GM19438 (cell line): Measurements from ENCODE around the gene MAML3.
A peak's percentile ranks its signal among the peaks of the same experiment; 100 is the strongest.

Experiments
- ATAC-seq: cut with Tn5 transposase; IDR thresholded peaks from one replicate; pipeline ENCODE4 v1.9.1; 2021; ENCODE audit warnings: low read depth; ENCODE audit not compliant: unreplicated experiment

MAML3 gene

DNA sequence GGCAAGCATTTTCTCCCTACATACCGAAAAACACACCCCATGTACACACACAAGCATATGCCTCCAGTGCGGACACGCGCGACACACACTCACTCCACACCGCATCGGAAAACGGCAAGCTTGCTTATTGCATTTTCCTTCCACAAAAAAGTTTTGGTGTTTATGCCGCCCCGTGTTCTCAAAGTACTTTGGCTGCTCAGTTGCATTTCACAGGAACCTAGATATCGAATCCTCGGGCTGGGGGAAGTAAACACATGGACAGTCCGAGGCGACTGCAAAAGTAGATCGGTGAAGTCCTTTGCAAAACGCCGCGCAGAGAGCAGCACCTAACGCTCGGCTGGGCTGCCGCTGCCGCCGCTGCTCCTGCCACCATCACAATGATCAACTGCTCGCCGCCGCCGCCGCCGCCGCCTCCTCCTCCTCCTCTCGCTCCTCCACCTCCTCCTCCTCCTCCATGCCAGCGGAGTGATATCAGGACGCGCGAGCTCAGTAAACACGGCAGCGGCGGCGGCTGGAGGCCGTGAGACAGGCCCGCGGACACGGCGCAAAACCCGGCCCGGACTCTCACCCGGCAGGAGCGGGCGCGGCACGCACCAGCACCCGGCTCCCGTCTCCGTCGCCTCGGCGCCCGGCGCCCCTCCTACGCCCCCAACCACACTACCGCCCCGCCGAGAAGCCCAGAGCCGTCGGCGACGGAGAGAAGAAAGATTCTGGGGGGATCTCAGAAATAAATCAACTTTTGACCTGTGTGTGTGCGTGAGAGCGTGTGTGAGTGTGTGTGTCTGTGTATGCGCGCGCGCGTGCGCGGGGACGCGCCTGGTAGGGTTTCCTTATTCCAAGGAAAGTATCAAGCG, at the start of gene MAML3:
Gene MAML3, minus strand, starts transcription at position 467 of the 854 bp plus-strand sequence. CDS start 857 bp downstream, outside the sequence.
- peak; percentile 42 for ATAC-seq

GRCh38 chr4:140198942-140199341, 45.0 kb upstream of the MAML3 start:
- ATAC-seq, result no peak

DNA sequence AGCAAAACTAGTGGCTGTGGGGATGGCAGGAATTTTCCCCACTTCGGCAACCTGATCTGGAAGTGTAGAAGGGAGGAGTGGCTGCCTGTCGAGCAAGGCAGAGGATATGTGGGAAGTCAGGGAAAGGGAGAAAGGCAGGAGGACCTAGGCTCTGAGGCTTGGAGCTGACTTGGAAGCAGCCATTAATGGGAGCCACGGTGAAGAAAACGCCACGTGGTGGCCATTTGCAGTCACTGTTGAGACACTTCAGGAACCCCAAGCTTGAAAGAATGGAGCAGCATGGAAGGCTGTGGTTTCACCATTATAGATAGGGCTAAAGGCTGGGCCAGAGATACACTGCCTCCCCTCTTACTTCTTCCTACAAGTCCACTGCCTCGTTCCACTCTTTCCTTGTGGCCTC, 41.8 kb upstream of the MAML3 start:
- no peak for ATAC-seq

DNA sequence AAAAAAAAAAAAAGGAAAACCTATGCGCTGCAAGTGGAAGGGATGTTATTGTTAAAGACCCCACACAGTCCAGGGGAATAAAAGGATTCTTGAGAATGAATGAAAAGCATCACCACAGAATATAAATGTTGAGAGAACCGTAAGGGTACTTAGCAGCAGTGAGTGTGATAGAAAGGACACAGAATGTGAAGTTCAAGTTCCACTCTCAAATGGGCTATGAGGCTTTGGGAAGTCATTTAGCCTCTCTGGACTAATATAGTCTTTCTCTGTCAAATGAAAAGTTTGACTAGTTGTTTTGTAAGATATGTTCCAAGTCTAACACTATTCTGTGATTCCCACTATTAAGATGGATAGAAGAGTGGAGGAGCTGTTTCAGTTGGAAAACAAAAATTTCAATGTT, 35.8 kb upstream of the MAML3 start:
- no peak for ATAC-seq

DNA sequence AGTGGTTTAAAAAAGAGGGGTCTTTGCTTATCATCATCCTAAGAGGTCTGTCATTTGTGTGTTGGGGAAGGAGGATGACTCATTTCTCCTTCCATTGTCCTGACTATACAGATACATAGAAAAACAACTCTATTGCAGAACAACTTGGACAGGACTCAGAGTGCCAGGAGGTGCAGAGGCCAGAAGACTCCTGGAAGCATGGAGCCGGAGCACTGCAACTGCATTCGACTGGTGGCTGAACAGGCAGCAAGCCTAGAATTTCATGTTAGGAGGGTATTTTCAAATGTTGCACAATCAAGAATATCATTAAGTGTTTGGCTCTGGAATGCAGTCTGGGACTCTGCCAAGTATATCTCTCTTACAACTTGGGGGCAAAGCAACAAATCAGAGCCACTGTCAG, 35.0 kb upstream of the MAML3 start:
- no peak for ATAC-seq

GRCh38 chr4:140187316-140187695, 33.3 kb upstream of the MAML3 start:
- ATAC-seq, result no peak

- ATAC-seq, result no peak
Measured at GRCh38 chr4:140186651-140187315, 32.8 kb upstream of the MAML3 start.

GRCh38 chr4:140186082-140186438, 32.1 kb upstream of the MAML3 start:
- ATAC-seq, result no peak

DNA sequence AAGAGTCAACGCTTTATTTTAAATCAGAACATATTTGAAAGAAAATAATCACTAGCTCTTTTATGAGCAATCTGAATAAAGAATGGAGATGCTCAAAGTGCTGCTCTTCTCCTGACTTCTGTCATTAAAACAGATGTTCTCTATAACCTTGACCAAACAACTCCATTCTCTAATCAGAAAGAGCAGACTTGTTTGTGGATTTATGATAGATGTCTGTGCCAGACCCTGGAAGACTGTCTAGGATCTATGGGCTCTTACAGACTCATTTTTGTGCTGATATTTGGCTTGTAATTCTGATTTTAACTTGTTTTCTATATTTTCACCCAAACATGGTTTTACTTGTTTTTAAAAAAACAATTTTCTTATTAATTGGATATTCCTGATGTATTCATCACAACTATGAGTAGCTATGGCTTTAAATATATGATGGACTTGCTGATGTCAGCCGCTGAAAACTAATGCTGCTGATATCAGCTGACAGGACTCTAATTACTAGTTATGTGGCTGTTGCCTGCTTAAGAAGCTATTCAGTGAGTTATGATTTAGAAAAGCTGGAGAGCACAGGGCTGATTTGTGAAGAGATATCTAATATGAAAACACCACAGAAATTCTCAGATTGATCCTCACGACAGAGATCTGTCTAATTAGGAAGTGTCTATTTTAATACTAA, 31.6 kb upstream of the MAML3 start:
- ATAC-seq, result no peak

GRCh38 chr4:140183270-140183669, 29.3 kb upstream of the MAML3 start:
- no peak for ATAC-seq

GRCh38 chr4:140180577-140180976, 26.6 kb upstream of the MAML3 start:
- ATAC-seq, result no peak

- no peak for ATAC-seq
Measured at GRCh38 chr4:140176735-140177134, 22.8 kb upstream of the MAML3 start.

DNA sequence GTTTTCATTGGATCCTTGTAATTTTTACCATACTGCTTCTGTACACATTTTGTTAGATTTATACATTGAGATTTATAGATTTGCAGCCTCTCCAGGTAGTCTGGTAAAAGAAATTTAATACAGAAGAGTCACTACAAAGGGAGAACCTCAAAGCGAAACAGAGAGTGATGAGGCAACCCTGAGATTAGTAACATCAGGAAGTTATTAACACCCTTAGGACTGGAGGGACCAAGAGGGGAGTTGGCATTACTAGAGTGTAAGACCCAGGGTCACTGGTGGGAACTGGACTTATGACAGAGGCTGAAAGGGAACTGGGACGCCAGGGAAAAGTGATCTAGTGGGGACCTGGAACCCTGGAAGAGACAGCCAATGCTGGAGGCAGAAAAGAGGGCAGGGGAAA, 20.6 kb upstream of the MAML3 start:
- ATAC-seq, result no peak

DNA sequence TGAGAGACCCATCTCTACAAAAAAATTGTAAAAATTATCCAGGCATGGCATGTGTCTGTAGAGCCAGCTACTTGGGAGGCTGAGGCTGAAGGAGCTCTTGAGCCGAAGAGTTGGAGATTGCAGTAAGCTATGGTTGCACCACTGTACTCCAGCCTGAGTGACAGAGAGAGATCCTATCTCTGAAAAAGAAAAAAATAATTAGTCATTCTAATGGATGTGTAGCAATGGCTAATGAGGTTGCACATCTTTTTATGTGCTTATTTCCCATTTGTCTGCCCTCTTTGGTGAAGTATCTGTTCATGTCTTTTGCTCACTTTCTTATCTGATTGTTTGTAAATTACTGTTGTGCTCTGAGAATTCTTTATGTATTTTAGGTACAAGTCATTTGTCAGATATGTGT, 19.0 kb upstream of the MAML3 start:
- no peak for ATAC-seq

GRCh38 chr4:140170299-140170698, 16.3 kb upstream of the MAML3 start:
- no peak for ATAC-seq

- no peak for ATAC-seq
Measured at GRCh38 chr4:140168936-140169335, 15.0 kb upstream of the MAML3 start.

DNA sequence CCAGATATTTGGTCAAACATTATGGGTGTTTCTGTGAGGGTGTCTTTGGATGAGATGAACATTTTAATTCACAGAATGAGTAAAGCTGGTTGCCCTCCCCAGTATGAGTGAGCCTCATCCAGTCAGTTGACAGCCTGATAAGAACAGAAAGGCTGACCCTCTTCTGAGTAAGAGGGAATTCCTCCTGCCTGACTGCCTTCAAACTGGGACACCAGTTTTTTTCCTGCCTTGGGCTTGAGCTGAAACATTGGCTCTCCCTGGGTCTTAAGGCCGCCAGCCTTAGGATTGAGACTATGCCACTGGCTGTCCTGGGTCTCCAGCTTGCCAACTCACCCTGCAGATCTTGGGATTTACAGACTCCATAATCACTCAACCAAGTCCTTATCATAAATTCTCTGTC, 14.5 kb upstream of the MAML3 start:
- ATAC-seq, result no peak

- ATAC-seq, result no peak
Measured at GRCh38 chr4:140163029-140163810, 9.2 kb upstream of the MAML3 start.

GRCh38 chr4:140162596-140162995, 8.6 kb upstream of the MAML3 start:
- ATAC-seq, result no peak

GRCh38 chr4:140158365-140159030, 4.5 kb upstream of the MAML3 start:
- no peak for ATAC-seq
